Measurements from ENCODE around the gene DDX3X. TPM values are rescaled to one million over a fixed set of nuclear protein-coding genes. Genes with fewer than 3 reads are reported as not detected.

The DDX3X gene
- total and polyA plus RNA-seq, 9 of the 15 experiments (the other 6 are each of a cell fraction or from before 2014, with no cell fraction given), result 51.3 to 232 (median 138) TPM

GRCh38 chrX:41333744-41334362, at the start of gene DDX3X (continued):
- TF ChIP-seq MGA (IDR thresholded peaks at IDR 0.05) (peak; percentile 77), FOXK1 (CRISPR knock-in tag; IDR thresholded peaks at IDR 0.05; ENCODE audit: borderline replicate concordance) (no peak), HMGXB4 (CRISPR knock-in tag; IDR thresholded peaks at IDR 0.05) (peak; percentile 86; the same call in 1 of the 2 replicates), SNIP1 (IDR thresholded peaks at IDR 0.05; ENCODE audit: low read depth) (no peak), ZNF785 (CRISPR knock-in tag; IDR thresholded peaks at IDR 0.05) (no peak), KLF16 (IDR thresholded peaks at IDR 0.05) (no peak), FOXJ2 (tag; IDR thresholded peaks at IDR 0.05) (no peak), RBFOX2 (IDR thresholded peaks at IDR 0.05; ENCODE audit: low read depth, low read length) (no peak), DDX20 (tag; IDR thresholded peaks at IDR 0.05; ENCODE audit: low read depth) (no peak), ZNF592 (IDR thresholded peaks at IDR 0.05) (no peak; the same call in 1 of the 2 replicates)
